ENCODE results near the gene CACNA1B.
"Not testable (repeated sequence)": the region's sequence is repeated elsewhere in the genome, so short reads cannot be mapped to it uniquely, and the experiment has no call there.

- not testable (repeated sequence) for TF ChIP-seq POLR2A (IDR thresholded peaks at IDR 0.05)
- TF ChIP-seq, protein P1, sequence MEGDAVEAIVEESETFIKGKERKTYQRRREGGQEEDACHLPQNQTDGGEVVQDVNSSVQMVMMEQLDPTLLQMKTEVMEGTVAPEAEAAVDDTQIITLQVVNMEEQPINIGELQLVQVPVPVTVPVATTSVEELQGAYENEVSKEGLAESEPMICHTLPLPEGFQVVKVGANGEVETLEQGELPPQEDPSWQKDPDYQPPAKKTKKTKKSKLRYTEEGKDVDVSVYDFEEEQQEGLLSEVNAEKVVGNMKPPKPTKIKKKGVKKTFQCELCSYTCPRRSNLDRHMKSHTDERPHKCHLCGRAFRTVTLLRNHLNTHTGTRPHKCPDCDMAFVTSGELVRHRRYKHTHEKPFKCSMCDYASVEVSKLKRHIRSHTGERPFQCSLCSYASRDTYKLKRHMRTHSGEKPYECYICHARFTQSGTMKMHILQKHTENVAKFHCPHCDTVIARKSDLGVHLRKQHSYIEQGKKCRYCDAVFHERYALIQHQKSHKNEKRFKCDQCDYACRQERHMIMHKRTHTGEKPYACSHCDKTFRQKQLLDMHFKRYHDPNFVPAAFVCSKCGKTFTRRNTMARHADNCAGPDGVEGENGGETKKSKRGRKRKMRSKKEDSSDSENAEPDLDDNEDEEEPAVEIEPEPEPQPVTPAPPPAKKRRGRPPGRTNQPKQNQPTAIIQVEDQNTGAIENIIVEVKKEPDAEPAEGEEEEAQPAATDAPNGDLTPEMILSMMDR (IDR thresholded peaks at IDR 0.05): not testable (repeated sequence)
Observed at GRCh38 chr9:138142528-138143244, 265.1 kb downstream of the CACNA1B start.

All from testis (tissue), 2 donors.